HG03432 (cell line): ENCODE measurements around the gene STAT5B.

Source experiments
- ATAC-seq: cut with Tn5 transposase; IDR thresholded peaks from one replicate; pipeline ENCODE4 v1.9.1; 2021; ENCODE audit warnings: mild to moderate bottlenecking, moderate library complexity; ENCODE audit not compliant: unreplicated experiment

Gene STAT5B

GRCh38 chr17:42183741-42184711 is 92.2 kb downstream of the STAT5B start:
- ATAC-seq = peak; percentile 67

GRCh38 chr17:42182927-42183734 is 93.1 kb downstream of the STAT5B start:
- ATAC-seq = no peak

GRCh38 chr17:42181851-42182207 is 94.4 kb downstream of the STAT5B start:
- ATAC-seq = no peak

- peak; percentile 46 for ATAC-seq
These were observed 95.0 kb downstream of the STAT5B start, which contains the start of gene KCNH4 for GRCh38 chr17:42180922-42181850. Gene KCNH4 (minus strand): TSS chr17:42181142. CDS start chr17:42180945, 197 bp downstream.

GRCh38 chr17:42180411-42180921 is 95.7 kb downstream of the STAT5B start:
- ATAC-seq = no peak

GRCh38 chr17:42179911-42180410 is 96.2 kb downstream of the STAT5B start:
- no peak for ATAC-seq

GRCh38 chr17:42179335-42179734 is 96.9 kb downstream of the STAT5B start:
- ATAC-seq = no peak

GRCh38 chr17:42178817-42179216 is 97.4 kb downstream of the STAT5B start:
- ATAC-seq = no peak

GRCh38 chr17:42177684-42178083 is 98.5 kb downstream of the STAT5B start:
- ATAC-seq = no peak

- no peak for ATAC-seq
These were observed 101.9 kb downstream of the STAT5B start for GRCh38 chr17:42174126-42174783.

GRCh38 chr17:42171831-42172230 is 104.4 kb downstream of the STAT5B start:
- ATAC-seq = no peak

- ATAC-seq = no peak
These were observed 106.8 kb downstream of the STAT5B start for GRCh38 chr17:42169351-42169750.

GRCh38 chr17:42167807-42168206 is 108.4 kb downstream of the STAT5B start:
- ATAC-seq = no peak

- no peak for ATAC-seq
These were observed 109.9 kb downstream of the STAT5B start for GRCh38 chr17:42166196-42166763.

GRCh38 chr17:42165751-42166150 is 110.4 kb downstream of the STAT5B start:
- no peak for ATAC-seq

- no peak for ATAC-seq
These were observed 112.3 kb downstream of the STAT5B start for GRCh38 chr17:42163696-42164407.

GRCh38 chr17:42163113-42163512 is 113.1 kb downstream of the STAT5B start:
- no peak for ATAC-seq

GRCh38 chr17:42160531-42160910 is 115.7 kb downstream of the STAT5B start:
- ATAC-seq = no peak
